Spinal cord (tissue), 10 donors: Measurements from ENCODE around the gene LZIC. TPM values are rescaled to one million over a fixed set of nuclear protein-coding genes. Genes with fewer than 3 reads are reported as not detected.
"Not testable (repeated sequence)": the region's sequence is repeated elsewhere in the genome, so short reads cannot be mapped to it uniquely, and the experiment has no call there.

ENCODE experiments used
- DNase-seq, 6 donors: peaks; one replicate each; pipeline versions ENCODE4 v3.0.0 to v3.0.0-alpha.2; 2013 to 2015; ENCODE audit warnings: low spot score in 6 of 6, low read depth in 4 of 6
- H3K27ac ChIP-seq: one replicate; pipeline ENCODE4 v1.5.1; 2013; ENCODE audit warnings: low read depth, low read length, control low read depth
- H3K27me3 ChIP-seq: one replicate; pipeline ENCODE4 v1.6.1; 2013; ENCODE audit warnings: low read length; ENCODE audit not compliant: control insufficient read depth, insufficient read depth
- H3K36me3 ChIP-seq: one replicate; pipeline ENCODE4 v1.6.1; 2013; ENCODE audit warnings: low read length; ENCODE audit not compliant: control insufficient read depth, insufficient read depth
- H3K4me1 ChIP-seq: one replicate; pipeline ENCODE4 v1.6.1; 2013; ENCODE audit warnings: low read length; ENCODE audit not compliant: control insufficient read depth, insufficient read depth
- H3K4me3 ChIP-seq: one replicate; pipeline ENCODE4 v1.5.1; 2013; ENCODE audit warnings: low read depth, low read length, control low read depth
- H3K9me3 ChIP-seq: one replicate; pipeline ENCODE4 v1.6.1; 2013; ENCODE audit warnings: low read length; ENCODE audit not compliant: control insufficient read depth, insufficient read depth
- WGBS: methylation state at CpG from one replicate; pipeline ENCODE4 v1.1.5; 2013; ENCODE audit warnings: missing lambda C conversion rate; ENCODE audit not compliant: insufficient coverage; 5-methylcytosine and 5-hydroxymethylcytosine counted together
- polyA plus RNA-seq, 2 donors: library from polyadenylated mRNA; unstranded; fragments of 120-200 nt; gene quantifications; one replicate each; pipeline ENCODE4 v1.2.1, GENCODE V29; 2013; ENCODE audit not compliant: insufficient read length in 2 of 2
- total RNA-seq, 2 donors: library from RNA; depleted of rRNA in 1 of 2; stranded (reverse); fragments of 120-200 nt in 1 of 2; fragments of >200 nt in 1 of 2; gene quantifications; one replicate each; pipeline versions ENCODE4 v1.2.3 to v1.2.4, GENCODE V29; 2013 to 2014
- donor health status: healthy.

LZIC gene
- total and polyA plus RNA-seq, 4 donors, result 51.5 to 67.3 (median 64.2) TPM

- Histone ChIP-seq H3K4me3 (no peak overlapping the region), H3K27me3 (no peaks in the 10 kb centered on the region), H3K4me1 (peaks cover 17% of the 10 kb centered on the region), H3K36me3 (peaks cover 6% of the 10 kb centered on the region), H3K27ac (no peak overlapping the region), H3K9me3 (no peaks in the 10 kb centered on the region)
- 96% methylated on average over 2 of the region's 2 CpGs for WGBS
- DNase-seq, result no peak
These were observed 3.1 kb upstream of the LZIC start for GRCh38 chr1:9946315-9946714.

GRCh38 chr1:9942399-9942938 is 722 bp downstream of the LZIC start:
- Histone ChIP-seq H3K4me3 (peak overlapping the region; percentile 90), H3K36me3 (peaks cover 22% of the 10 kb centered on the region), H3K9me3 (no peaks in the 10 kb centered on the region), H3K4me1 (peaks cover 10% of the 10 kb centered on the region), H3K27me3 (no peaks in the 10 kb centered on the region), H3K27ac (peak overlapping the region; percentile 90)
- WGBS, result 1% methylated on average over 7 of the region's 14 CpGs
- DNase-seq, result peak in 4 of 6 donors; percentile 17 to 79 (median 55)

- H3K27ac ChIP-seq, result peak overlapping the region; percentile 57
- H3K4me3 ChIP-seq, result no peak overlapping the region
- WGBS, result 77% methylated on average over 7 of the region's 15 CpGs
These were observed 13.5 kb downstream of the LZIC start for GRCh38 chr1:9929431-9930385.

GRCh38 chr1:9927259-9927658 is 15.9 kb downstream of the LZIC start:
- Histone ChIP-seq H3K4me3 (no peak overlapping the region), H3K4me1 (peaks cover 4% of the 10 kb centered on the region), H3K27me3 (no peaks in the 10 kb centered on the region), H3K9me3 (no peaks in the 10 kb centered on the region), H3K36me3 (peaks cover 26% of the 10 kb centered on the region), H3K27ac (no peak overlapping the region)
- DNase-seq, result no peak
- 88% methylated on average over 2 of the region's 5 CpGs for WGBS

More at GRCh38 chr1:9929431-9930385, 13.5 kb downstream of the LZIC start:
- peak in 2 of 6 donors; percentile 27 to 53 for DNase-seq
- Histone ChIP-seq H3K36me3 (peaks cover 41% of the 10 kb centered on the region), H3K27me3 (no peaks in the 10 kb centered on the region), H3K9me3 (no peaks in the 10 kb centered on the region), H3K4me1 (no peaks in the 10 kb centered on the region)

DNA sequence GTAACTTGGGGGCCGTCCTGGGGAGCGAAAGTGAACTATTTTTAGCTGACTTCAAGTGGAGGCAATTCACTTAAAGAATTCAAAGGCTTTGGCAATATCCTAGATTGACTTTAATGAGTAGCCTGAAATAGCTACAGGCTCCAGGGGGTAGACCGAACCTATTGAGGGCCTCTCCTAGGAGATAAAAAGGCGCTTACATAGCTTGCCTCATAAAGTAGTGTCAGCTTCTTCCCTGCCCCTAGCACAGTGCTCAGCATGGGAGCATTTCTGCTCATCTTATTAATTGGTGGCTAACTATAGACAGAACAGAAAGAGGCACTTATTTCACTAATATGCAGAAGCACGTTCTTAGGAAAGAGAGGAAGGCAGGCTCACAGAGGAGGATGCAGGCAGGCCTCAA is 20.8 kb downstream of the LZIC start:
- Histone ChIP-seq H3K27ac (no peak overlapping the region), H3K27me3 (no peaks in the 10 kb centered on the region), H3K9me3 (no peaks in the 10 kb centered on the region), H3K4me1 (peaks cover 4% of the 10 kb centered on the region), H3K36me3 (no peaks in the 10 kb centered on the region), H3K4me3 (no peak overlapping the region)
- peak in 2 of 6 donors; percentile 25 to 87 for DNase-seq
- WGBS, result 14% methylated on average over 3 of the region's 5 CpGs

- no peak overlapping the region for H3K4me3 ChIP-seq
- H3K27ac ChIP-seq, result no peak overlapping the region
- no peaks in the 10 kb centered on the region for H3K9me3 ChIP-seq
- H3K27me3 ChIP-seq, result no peaks in the 10 kb centered on the region
- 83% methylated on average over 1 of the region's 5 CpGs for WGBS
- no peaks in the 10 kb centered on the region for H3K36me3 ChIP-seq
- H3K4me1 ChIP-seq, result peaks cover 4% of the 10 kb centered on the region
- DNase-seq, result no peak
These were observed 22.6 kb downstream of the LZIC start for GRCh38 chr1:9920606-9921005.

DNA sequence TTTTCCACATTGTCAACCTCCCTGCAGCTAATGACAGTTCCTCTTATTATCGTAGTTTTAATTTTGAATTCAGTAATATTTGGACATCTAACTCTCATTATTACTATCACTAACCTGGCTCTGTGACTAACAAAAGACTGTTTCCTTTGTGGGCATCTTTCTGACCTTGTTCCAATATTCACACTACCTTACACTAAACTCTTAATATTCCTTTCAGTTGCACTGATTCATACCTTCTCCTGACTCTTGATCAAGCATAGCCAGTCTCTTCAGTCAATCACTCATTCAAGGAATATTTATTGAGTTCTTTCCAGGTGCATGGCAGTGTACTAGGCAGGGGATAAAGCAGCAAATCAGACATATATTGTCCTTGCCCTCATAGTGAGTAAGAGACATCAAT is 25.3 kb downstream of the LZIC start:
- no peak overlapping the region for H3K27ac ChIP-seq
- WGBS, result no CpG with 5 or more reads among the region's 1 CpG

DNA sequence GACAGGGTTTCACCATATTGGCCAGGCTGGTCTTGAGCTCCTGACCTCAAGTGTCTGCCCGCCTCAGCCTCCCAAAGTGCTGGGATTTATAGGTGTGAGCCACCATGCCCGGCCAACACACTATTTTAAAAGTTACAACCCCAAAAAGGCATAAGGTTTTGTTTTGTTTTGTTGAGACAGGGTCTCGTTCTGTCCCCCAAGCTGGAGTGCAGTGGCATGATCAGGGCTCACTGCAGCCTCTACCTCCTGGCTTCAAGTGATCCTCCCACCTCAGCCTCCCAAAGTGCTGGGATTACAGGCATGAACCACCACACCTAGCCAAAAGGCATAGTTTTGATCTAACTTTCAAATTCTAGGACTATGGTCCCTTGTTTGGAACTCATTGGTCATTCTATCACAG is 25.7 kb downstream of the LZIC start:
- not testable (repeated sequence) for H3K4me3 ChIP-seq, H3K36me3 ChIP-seq, H3K27ac ChIP-seq, H3K9me3 ChIP-seq, H3K4me1 ChIP-seq, H3K27me3 ChIP-seq, DNase-seq
- no CpG with 5 or more reads among the region's 3 CpGs for whole genome bisulfite sequencing

More for the DNA sequence above, 25.3 kb downstream of the LZIC start:
- DNase-seq, result no peak
- Histone ChIP-seq H3K36me3 (no peaks in the 10 kb centered on the region), H3K9me3 (no peaks in the 10 kb centered on the region), H3K27me3 (no peaks in the 10 kb centered on the region), H3K4me3 (no peak overlapping the region), H3K4me1 (no peaks in the 10 kb centered on the region)

DNA sequence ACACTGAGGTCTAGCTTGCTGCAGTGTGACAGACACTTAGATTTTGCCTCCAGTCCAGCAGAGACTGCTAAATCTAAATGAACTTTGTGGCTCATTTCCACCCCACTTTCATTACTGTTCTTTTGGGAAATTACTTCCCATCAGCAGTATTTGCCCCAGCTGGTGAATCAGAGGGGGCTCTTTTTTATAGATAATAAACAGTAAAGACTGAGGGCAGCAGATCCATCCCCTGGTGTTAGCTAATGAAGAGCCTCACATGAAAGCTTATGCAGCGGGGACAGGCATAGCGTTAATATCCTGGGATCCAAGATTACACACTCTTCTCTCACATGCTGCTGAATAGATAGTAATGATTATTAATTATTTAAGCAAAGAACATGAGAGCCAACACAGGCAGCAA is 26.7 kb downstream of the LZIC start:
- no CpG with 5 or more reads among the region's 2 CpGs for WGBS
- Histone ChIP-seq H3K27me3 (no peaks in the 10 kb centered on the region), H3K36me3 (no peaks in the 10 kb centered on the region), H3K9me3 (no peaks in the 10 kb centered on the region), H3K27ac (no peak overlapping the region), H3K4me3 (no peak overlapping the region), H3K4me1 (peaks cover under 1% of the 10 kb centered on the region)
- peak in 1 of 6 donors; percentile 93 for DNase-seq

- 50% methylated on average over 1 of the region's 2 CpGs for WGBS
These were observed 28.6 kb downstream of the LZIC start for GRCh38 chr1:9914610-9914937.

More at GRCh38 chr1:9914610-9914937, 28.6 kb downstream of the LZIC start:
- Histone ChIP-seq H3K27me3 (no peaks in the 10 kb centered on the region), H3K4me1 (peaks cover 4% of the 10 kb centered on the region), H3K36me3 (no peaks in the 10 kb centered on the region), H3K4me3 (no peak overlapping the region), H3K27ac (no peak overlapping the region), H3K9me3 (no peaks in the 10 kb centered on the region)
- peak in 2 of 6 donors; percentile 42 to 63 for DNase-seq
